CMK (cell line): ENCODE results near the gene RHOH.
"Not testable (repeated sequence)": the region's sequence is repeated elsewhere in the genome, so short reads cannot be mapped to it uniquely, and the experiment has no call there.

Experiments used
- DNase-seq: peaks from one replicate; pipeline ENCODE4 v3.0.0-alpha.2; 2010; ENCODE audit warnings: low read depth

RHOH gene, protein sequence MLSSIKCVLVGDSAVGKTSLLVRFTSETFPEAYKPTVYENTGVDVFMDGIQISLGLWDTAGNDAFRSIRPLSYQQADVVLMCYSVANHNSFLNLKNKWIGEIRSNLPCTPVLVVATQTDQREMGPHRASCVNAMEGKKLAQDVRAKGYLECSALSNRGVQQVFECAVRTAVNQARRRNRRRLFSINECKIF

DNA sequence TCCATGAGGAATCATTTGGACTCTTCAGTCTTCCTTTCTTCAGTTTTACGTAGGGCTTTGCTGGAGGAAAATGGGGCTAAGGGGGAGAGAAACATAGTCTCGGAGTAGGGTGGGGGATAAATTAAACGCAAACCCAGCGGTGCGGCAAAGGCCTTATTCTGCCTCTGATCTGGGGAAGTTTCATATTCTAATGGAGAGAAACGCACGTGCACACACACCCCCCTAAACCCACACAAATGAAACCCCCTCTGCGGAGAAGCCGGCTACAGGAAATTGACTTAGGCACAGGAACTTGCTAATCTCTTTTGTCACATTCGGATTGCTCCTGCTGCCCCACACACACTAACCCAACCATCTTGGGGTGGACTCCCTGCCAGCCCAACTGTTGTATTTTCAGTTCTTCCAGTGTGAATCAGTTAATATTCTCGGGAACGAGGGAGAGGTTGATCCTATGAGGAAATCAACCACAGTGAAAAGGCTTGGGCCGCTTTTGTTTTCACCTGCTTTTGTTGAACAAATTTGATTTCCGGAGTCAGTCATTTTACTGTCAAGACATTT lies at the start of gene RHOH:
Gene RHOH, plus strand, starts transcription at position 308 of the 558 bp plus-strand sequence. CDS start 46,356 bp downstream, outside the sequence.
- DNase-seq, result no peak

DNA sequence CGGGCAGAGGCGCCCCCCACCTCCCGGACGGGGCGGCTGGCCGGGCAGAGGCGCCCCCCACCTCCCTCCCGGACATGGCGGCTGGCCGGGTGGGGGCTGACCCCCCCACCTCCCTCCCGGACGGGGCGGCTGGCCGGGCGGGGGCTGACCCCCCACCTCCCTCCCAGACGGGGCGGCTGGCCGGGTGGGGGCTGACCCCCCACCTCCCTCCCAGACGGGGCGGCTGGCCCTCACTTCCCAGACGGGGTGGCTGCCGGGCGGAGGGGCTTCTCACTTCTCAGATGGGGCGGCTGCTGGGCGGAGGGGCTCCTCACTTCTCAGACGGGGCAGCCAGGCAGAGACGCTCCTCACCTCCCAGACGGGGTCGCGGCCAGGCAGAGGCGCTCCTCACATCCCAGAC lies 49.3 kb upstream of the RHOH start:
- DNase-seq, result not testable (repeated sequence)

DNA sequence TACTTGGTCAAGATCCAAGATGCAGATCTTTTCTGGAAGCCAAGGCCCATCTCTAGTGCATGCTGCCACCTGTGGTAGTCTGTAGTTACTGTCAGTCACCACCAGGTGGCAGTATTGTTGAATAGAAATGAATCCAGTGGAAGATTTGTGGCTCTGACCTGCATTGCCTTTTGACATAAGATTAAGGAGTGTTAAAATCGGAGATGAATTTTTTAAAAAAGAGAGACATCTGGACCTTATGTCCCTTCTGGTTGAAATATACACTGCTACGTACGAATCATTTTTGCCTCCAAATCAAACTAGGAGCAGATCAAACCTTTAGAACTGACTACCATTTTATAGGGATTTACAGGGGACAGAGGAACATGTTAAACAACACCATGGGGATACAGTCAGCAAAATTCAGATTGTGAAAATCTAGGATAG lies 46.9 kb upstream of the RHOH start:
- DNase-seq, result peak; percentile 49

DNA sequence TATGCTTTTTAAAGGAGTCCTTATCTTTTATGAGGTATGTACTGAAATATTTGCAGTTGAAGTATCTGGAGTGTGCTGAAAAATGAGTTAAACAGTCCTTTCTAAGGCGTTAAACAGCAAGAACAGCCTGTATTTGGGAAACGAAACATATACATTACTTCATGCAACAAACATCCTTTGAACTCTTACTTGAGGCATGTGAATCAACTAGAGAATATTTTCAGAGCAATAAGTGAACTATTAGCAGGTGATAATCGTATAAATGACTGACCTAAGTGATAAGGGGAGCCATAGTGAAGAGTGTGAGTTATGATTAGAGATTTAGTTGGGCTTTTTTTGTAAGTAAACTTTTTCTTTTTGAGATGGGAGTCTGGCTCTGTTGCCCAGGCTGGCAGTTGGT lies 45.9 kb upstream of the RHOH start:
- DNase-seq, result no peak

DNA sequence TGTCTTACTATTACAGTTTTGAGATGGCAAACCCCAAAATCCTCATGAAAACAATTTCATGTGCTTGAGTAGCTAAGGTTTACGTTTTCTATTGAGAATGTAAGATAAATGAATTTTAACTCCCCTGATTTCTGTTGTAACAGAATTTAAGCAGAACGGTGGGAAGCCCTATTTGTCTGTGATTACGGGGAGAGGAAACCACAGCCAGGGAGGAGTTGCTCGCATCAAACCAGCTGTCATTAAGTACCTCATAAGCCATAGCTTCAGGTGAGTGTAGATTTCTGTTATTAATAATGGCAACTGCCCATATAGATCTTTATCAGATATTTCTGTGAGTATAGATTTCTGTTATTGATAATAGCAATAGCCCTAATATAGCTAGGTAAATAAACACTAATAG lies 44.2 kb upstream of the RHOH start:
- no peak for DNase-seq

DNA sequence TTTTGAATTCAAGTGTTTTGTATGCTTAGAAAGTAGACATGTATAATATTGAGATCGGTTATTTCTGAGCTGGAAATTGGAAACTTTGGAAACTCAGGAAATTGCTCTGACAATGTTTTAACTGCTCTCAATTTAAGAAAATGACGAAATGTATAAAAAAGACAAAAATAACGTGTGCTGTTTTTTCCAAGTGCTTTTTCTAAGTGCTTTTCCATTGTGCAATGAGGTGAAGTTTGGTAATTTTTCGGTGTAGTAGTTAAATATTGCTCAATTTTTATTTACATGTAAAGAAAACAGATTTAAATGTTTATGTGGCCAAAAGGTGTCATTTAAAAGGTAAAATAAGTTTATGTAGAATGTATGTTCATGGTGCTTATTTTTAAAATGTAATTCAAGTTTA lies 39.4 kb upstream of the RHOH start:
- DNase-seq, result no peak

DNA sequence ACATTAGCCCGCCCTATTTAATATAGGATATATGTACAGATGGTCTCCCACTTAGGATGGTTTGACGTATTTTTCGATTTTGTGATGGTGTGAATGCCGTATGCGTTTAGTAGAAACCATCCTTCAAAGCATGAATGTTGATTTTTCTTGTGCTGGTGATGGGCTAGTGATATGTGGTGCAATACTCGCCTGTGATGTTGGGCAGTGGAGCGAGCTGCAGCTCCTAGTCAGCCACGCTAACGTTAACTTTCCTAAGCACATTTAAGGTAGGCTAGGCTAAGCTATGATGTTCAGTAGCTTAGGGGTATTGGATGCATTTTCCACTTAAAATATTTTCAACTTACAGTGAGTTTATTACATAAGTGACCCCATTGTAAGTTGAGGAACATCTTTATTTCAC lies 36.6 kb upstream of the RHOH start:
- no peak for DNase-seq

DNA sequence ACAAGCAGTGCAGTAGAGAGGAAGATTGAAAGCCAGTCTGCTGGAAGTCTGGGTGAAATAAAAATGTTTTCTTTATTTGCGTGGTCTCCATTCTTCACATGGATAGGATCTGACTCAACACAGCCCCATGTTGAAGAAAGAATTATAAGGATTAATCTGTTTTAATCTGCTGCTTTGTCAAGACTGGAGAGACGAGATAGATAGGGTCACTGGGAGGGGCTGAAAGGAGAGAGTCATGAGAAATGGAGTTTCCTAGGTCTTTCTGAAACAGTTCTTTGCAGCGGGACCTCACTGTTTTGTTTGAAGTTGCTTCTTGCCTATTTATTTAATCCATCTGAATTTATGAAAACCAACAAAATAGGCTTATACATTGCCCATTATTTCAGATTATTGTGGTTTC lies 32.4 kb upstream of the RHOH start:
- no peak for DNase-seq

DNA sequence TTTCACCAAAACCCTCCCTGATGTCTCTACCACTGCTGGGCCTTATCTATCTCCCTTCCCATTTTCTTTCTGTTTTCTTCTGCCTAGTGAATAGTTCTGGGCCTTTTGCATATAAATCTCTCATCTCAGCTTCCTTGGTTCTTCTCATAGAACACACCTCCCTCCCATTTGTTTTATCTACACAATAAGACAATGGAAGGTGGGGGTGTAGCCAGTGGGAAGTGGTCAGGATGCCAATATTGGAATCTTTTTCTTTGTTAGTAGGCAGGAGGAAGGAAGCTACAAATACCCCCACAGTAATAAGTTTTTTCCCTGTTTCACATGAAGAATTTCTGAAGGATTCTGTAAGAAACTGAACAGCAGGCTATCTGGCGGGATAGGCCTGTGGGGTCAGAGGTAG lies 30.9 kb upstream of the RHOH start:
- DNase-seq, result no peak

DNA sequence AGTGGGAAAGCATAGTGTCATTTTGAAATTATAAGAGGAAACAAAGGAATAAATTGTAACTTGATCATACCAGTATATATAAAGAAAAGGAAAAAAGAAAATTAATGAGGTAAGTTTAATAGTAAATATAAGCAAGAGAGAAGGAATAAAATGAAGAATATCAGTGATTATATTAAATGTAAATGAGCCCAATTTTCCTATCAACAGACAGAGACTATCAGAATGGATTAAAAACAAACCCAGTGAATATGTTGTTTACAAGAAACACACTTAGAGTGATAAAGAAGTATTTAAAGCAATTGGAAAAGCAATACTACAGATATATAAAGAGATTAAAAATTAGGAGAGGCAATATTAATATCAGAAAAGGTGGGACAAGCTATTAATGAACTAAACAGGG lies 28.8 kb upstream of the RHOH start:
- no peak for DNase-seq

DNA sequence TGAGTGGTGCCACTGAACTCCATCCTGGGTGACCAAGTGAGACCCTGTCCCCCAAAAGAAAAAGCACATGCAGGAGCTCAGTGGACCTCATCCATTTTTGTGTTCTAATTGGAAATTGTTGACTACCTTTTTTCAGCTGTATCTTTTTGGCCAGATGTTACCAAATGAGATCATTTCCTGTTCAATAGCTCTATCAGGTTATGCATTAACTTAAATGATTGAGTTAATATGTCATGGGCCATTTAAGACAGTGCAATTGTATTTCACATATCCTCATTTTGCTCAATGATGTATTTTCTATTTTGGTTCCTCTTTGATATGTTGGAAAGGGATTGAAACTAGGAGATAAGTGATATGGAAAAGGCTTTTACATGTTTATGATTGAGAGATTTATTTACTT lies 26.2 kb upstream of the RHOH start:
- no peak for DNase-seq

DNA sequence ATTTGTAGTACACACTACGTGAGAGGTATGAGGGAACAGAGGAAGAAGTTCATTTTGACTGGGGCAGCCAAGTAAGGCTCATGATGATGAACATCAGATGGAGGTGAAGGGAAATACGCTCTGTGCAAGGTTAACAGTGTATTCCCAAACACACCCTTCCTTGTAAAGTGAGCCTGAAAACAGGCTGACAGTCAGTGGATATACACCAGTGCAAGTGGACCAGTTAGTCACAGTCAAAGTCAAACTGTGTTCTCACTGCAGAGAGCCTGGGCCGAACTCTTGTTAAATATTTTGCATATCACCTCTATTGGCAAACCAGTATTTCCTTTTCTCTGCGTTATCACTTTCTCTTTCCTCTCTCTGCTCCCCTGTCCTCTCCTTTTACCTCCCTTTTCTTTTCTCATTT lies 23.4 kb upstream of the RHOH start:
- DNase-seq, result no peak

DNA sequence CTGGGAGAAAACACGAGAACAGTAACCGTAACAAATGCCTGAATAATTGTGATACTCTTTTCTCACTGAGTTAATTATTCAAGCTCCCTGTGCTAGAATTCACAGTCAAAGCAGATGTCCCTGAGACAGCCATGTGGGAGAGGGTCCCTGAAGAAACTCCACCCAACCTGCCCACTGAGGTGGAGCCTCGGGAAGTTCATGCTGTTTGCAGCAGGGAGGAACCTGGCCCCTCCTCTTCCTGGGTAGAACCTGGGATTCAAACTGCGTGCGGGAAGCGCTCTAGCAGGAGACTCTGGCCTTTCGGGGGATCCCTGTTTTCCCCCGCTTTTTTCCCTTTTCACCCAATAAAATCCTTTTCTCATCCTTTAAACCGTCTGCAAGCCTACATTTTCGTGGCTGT lies 20.2 kb upstream of the RHOH start:
- no peak for DNase-seq

DNA sequence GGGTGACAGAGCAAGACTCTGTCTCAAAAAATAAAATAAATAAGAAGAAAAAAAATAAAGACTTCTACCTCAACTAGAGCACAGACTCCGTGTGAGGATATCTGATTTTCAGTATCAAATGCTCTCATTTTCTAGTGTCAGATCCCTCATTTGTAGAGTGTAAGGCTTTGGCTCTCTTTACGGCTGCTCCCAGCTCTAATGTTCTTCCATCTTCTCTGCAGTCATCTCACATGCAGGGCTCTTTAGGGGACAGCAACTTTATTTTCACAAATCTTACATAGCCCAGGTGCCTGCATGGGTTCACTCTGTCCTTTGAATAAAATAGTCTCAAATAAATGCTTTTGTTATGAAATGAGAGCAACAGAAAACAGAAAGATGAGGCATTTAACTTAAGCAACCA lies 19.2 kb upstream of the RHOH start:
- DNase-seq, result no peak

DNA sequence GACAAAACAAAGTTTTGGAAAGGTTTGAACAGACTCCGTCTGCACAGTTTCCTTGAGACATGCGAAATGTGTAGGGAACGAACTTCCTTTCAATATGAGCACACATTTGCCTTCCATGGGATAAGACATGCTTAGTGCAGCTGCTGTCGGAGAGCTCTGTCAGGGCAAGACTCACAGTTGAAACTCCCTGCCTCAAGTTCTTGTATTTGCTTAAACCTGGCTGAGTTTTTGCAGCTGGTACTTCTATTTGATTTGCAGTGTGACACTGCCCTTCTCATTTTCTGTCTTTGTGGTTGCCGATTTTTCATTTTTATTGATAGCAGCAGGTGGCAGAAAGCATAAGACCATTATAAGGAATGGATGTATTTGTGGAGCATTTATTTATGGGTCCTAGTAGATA lies 18.2 kb upstream of the RHOH start:
- no peak for DNase-seq

DNA sequence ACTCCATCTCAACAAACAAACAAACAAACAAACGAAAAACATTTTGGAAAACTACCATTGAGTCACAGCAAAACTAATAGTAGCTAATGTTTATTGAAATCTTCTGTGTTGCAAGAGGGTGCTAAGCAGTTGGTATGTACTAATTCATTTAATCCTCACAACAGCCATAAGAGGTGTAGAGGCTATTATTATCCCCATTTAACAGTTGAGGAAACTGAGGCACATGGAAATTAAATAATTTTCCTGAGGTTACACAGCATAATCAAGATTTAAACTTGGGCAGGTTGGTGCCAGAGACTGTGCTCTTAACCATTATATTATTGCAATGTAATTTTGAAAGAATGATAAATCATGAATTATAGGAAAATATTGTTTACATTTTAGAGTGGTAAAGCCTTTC lies 17.5 kb upstream of the RHOH start:
- DNase-seq, result no peak

DNA sequence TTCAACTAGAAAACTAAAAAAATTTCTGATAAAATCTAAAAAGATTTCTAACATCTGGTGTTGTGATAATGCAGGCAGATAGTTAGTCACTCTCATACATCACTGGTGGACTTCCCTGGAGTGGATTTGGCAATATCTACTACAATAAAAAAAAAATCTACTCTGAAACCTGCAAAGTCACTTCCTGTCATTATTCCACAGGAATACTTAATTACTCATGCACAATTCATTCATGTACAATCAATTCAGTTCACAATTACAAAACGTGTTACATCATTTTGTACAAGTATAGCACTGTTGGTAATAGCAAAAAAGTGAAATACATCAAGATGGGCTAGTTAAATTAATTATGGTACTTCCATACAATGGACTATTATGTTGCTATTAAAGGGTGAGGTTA lies 16.5 kb upstream of the RHOH start:
- DNase-seq, result no peak

DNA sequence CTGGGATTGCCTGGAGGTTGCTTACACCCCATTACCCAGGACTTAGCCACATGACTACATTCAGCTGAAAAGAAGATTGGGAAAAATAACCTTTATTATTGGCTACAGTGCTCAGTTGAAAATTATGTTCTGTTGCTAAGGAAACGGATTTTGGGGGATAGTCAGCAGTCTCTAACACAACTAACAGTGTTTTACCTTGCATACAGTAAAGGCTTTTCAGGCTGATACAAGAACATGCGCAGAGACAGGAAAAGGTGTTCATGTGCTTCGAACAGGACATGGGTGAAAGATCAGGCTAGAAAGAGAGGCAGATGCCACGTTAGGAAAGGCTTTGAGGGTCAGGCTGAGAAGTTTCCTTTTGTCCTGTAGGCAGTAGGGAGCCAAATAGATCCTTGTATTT lies 14.8 kb upstream of the RHOH start:
- DNase-seq, result no peak

DNA sequence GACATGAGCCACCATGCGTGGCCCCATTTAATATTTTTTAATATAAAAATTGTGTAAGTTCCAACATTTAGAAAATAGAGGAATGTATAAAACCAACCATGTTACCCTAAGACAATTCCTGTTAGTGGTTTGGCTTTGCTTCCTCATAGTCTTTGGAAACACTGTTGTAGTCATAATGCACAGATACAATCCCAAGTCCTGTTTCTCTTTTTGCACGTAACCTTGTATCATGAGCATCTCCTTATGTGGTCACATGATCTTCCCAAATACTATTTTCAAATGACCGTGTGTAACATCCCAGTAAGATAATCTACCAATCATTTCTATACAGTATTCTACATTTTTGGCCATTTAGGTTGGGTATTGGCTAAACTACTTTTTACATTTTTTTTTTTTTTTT lies 13.9 kb upstream of the RHOH start:
- no peak for DNase-seq

DNA sequence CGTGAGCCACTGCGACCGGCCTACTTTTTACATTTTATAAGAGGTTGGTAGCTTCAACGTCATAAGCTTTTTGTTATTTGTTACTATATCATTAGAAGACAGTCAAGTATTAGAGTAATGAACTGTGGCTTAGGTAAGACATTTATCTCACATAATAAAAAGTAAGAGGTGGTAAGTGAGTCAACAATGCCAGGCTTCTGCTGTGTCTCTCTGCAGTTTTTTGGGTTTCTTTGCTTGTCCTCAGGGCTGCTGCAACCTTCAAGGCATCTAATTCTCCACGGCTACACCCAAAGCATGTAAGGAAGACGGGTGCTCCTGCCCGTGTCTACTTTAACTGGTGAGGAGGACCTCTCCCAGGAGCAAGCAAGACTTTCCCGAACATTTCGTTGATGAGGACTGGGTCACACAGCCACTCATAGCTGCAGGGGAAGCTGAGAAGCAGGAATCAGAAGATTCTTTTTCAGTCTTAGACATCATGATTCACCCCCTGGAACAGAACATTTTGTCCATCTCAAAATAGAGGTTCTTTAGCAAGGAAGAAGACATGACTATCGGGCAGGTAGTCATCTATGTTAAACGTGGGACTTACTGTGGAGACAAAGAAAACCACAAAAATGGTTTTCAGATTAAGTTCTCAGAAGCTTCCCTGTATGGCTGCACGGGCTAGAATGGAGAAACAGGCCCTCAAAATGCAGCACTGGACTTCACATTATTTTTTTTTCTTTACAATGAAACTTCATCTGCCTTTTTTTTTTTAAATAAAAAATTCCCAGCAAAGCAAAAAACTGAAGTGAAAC lies 13.0 kb upstream of the RHOH start:
- no peak for DNase-seq

DNA sequence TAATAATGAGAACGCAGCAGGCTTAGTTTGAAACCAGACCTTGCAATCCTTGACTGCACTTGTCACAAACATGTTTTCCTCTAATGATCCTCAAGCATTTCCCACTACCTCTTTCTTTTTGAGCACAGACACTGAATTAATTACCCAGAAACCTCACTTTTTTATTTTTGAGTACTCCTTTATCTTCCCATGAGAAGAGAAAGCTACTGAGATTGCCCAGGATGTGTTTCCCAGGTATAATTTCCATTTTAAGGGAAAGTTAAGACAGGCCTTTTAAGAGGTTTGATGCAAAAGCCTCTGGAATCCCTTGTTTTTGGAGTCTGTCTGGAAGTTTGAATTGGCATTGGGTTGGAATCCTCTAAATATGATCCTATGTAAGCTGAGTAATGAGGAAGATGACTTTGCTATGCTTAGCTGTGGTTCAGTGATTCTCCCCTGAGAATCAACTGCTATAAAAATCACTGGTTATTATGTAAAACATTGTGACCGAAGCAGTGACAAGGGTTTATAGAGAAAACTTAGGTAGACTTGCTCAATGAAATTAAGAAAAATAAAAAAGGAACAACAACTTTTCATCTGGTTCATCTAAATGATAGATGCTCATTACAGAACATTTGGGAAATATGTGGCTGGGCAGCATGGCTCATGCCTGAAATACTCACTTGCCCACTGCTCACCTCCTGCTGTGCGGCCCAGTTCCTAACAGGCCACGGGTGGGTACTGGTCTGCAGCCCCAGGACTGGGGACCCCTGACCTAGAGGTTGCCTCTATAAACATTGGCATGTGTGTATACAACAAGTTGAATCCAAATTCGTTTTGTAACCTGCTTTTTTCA lies 10.8 kb upstream of the RHOH start:
- no peak for DNase-seq

DNA sequence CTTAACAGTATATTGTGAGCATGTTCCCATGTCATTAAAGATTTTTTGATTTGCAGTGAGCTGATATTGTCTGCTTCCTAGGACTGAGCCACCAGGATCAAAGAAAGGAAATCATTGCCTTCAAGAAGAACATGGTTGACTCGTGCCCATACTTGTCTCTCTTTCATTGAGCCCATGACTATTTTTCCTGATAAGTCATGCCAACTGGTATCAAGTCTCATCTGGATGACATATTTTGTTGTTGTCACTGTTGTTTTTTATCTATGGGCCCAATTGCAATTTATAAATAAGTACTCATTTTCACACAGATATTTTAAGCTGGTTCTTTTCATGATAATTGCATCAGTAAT lies 10.2 kb upstream of the RHOH start:
- no peak for DNase-seq

DNA sequence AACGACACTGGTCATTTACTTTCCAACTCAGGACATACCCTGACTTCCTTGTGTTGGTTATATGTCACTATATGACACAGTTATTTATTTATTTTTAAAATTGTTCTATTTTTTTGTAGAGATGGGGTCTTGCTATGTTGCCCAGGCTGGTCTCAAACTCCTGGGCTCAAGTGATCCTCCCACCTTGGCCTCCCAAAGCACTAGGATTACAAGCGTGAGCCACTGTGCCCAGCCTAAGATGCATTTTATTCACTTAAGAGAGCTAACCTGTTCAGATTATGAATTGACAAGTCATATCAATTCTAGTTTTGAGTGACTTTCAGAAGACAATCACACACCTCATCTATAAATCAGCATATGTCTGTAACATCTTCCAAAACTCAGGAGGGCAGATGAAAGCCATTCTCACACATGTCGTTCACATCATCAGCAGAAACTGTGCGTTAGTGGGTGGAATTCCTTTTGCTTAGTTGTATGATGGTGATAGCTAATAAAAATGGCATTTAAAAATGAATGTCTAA lies 9.4 kb upstream of the RHOH start:
- DNase-seq, result no peak
